ENCODE results near the gene CHL1.
"Not testable (repeated sequence)": the region's sequence is repeated elsewhere in the genome, so short reads cannot be mapped to it uniquely, and the experiment has no call there.

CHL1 gene

DNA sequence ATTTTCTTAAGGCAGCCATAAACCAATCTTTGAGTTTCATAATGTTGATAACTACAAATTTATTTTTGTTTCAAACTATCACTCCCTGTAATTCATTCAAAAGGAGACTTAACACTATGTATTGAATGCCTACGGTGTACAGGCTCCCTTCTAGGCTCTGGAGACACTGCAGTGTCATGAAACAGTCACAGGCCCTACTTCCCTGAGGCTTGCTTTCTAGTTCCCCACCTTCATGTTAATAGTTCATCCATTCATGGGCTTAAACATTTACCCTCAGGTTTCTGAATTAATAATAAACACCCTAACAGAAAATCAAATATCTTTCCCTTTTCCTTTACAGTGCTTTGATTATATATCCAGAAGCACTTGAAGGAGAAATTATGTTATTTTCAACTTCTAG, 168.7 kb downstream of the CHL1 start:
- no peak for DNase-seq (ENCODE audit: low read depth)
- H3K4me3 ChIP-seq (ENCODE audit: low read depth, low read length) = no peak overlapping the region

DNA sequence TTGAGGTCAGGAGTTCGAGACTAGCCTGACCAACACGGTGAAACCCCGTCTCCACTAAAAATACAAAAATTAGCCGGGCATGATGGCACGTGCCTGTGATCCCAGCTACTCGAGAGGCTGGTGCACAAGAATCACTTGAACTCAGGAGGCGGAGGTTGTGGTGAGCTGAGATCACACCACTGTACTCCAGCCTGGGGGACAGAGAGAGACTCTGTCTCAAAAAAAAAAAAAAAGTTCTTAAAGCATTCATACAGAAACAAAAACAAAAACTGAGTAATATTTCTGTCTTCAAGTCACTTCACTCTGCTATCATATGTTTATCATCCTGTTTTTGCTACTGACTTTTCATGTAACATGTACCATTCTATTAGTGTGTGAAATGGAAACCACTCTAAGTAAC, 169.7 kb downstream of the CHL1 start:
- DNase-seq (ENCODE audit: low read depth) = not testable (repeated sequence)

DNA sequence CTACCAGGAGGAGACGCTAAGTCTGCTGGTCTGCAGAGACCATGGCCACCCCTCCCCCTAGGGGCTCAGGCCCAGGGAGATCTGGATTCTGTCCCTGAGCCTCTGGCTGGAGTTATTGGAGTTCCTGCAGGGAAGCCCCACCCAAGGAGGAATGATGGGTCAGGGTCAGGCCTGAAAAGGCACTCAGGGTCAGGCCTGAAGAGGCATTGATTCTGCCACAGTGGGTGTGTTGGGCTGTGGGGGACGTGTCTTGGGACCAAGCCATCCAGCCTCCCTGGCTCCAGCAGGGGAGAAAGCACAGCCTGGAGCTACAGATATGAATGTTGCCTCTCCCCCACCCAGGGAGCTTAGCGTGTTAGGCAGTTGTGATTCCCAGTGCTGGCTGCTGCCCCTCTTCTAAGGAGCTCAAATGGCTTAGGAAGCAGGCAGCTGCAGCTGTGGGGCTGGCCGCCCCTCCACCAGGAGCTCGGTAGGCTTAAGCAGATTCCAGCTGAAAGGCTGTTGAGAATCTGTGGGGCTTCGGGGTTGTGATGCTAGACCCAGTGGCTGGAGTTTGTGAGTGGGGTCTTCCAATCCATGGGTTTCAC, 176.7 kb downstream of the CHL1 start:
- no peak for DNase-seq (ENCODE audit: low read depth)
- H3K4me3 ChIP-seq (ENCODE audit: low read depth, low read length) = no peak overlapping the region

More for the DNA sequence above, 169.7 kb downstream of the CHL1 start:
- not testable (repeated sequence) for H3K4me3 ChIP-seq (ENCODE audit: low read depth, low read length)

DNA sequence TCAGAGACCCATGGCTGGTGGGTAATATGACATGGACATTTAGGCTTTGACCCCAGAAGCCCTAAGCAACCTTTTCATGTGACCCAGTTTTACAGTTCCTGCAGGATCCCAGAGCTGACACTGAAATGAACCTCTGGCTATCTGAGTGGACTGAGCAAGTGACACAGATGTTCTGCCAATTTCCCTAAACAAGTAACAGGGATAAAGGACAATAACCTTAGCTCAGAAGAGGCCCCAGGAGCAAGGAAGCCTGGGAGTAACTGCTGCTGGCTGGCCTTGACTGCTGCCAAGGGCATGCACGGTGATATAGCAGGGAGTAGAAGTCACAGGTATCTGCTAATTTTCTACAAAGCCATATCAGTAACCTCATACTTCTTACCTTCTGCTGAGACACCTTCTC, 177.9 kb downstream of the CHL1 start:
- DNase-seq (ENCODE audit: low read depth) = no peak
- no peak overlapping the region for H3K4me3 ChIP-seq (ENCODE audit: low read depth, low read length)

DNA sequence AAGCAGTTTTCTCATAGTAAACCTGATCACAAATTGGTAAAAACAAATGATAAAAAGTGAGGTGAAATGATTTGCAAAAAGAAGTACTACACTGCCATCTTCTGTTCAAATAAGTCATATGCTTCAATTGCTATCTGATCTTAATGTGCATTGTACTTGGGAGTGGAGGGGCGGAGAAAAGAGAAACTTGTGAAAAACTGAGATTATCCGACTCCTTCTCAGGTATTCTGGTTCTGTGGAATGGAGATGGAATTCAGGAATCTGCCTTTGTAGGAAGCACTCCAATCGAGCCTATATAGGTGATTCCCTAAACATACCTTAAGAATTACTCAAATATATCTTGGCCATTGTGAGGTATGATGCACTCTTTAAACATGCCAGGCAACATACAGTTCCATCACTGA, 180.6 kb downstream of the CHL1 start:
- no peak for DNase-seq (ENCODE audit: low read depth)
- H3K4me3 ChIP-seq (ENCODE audit: low read depth, low read length) = no peak overlapping the region

DNA sequence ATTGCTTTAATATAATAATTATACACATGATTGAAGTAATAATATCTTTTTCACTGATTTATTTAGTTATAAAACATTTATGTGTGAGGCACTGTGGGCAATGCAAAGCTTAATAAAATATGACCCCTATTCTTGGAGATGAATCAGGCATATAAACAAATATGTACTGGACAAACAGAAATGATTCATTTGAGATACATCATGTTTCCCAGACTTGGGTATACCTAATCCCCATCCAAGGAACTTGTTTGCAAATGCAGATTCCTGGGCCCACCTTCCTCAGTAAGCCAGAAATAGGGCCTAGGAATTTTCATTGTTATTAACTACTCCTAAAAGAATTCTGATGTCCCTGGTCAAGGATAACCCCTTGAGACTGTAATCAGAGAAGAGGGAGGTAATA, 184.2 kb downstream of the CHL1 start:
- H3K4me3 ChIP-seq (ENCODE audit: low read depth, low read length) = no peak overlapping the region
- no peak for DNase-seq (ENCODE audit: low read depth)

DNA sequence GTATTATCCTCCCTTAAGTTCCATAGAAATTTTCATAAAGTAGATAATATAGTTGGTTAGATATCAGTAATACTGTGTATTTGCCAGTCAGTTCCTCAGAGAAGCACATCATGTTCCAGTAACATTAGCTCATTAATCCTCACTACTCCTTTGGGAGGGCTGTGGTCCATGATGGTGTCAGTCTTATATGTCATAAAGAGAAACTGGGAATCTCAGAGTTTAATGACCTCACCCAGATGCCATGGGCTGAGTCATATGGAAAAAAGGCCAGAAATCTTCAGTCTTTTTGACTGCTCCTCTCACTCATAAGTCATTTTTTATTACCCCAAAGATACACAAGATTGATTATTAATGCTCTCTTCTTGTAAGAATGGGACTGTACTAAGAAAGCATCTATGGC, 188.6 kb downstream of the CHL1 start:
- H3K4me3 ChIP-seq (ENCODE audit: low read depth, low read length) = no peak overlapping the region
- DNase-seq (ENCODE audit: low read depth) = peak; percentile 95

DNA sequence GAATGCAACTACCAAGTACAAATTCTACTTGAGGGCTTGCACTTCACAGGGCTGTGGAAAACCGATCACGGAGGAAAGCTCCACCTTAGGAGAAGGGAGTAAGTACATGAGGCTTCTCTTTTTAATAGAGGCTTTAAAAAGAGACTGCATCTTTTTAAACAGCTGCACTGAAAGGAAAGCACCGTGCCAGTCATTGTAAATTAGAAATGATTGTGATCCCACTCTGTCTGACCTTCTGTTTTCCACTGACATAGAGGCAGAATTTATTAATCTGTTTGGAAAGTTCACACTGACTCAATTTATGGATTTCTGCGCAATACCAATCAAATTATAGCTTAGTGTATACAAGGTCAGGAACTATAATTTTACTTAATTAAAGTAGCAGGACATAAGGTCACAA, 198.2 kb downstream of the CHL1 start:
- no peak for DNase-seq (ENCODE audit: low read depth)
- no peak overlapping the region for H3K4me3 ChIP-seq (ENCODE audit: low read depth, low read length)

DNA sequence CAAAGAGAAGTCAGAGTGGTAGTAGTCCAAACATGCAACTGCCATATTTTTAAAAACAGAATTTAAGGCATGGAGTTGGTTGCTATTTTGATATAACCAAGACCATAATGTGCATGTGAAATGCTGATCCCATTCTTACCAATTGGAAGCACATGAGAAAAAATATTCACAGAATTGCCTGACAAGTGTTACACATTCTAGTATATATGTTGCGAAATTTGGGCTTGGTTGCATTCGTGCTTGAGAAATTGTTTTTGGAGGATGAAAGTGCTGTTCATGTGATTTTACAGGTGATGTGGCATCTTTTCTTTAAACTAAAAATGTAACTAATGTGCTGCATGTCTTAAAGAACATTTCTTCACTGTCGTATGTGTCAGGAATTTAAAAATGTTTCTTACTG, 199.7 kb downstream of the CHL1 start:
- no peak for DNase-seq (ENCODE audit: low read depth)

DNA sequence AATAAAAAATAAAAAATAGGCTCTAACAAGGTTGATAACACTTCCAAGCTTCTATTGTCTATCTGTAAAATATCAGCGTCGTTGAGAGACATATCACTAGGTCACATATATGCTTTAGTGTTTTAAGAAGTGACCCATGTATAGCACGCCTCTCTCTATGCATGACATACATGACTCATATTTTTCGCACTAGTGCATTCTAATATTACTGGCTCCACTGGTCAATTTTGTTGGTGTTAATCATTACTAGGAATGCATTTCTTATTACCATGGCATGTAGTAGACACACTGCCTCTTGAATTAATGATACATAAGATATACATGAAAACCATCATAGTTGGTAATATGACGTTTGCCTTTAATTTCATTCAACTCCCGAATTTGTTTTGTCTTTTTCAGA, 203.1 kb downstream of the CHL1 start:
- no peak for DNase-seq (ENCODE audit: low read depth)
- H3K4me3 ChIP-seq (ENCODE audit: low read depth, low read length) = no peak overlapping the region

More for the DNA sequence above, 199.7 kb downstream of the CHL1 start:
- H3K4me3 ChIP-seq (ENCODE audit: low read depth, low read length) = no peak overlapping the region

DNA sequence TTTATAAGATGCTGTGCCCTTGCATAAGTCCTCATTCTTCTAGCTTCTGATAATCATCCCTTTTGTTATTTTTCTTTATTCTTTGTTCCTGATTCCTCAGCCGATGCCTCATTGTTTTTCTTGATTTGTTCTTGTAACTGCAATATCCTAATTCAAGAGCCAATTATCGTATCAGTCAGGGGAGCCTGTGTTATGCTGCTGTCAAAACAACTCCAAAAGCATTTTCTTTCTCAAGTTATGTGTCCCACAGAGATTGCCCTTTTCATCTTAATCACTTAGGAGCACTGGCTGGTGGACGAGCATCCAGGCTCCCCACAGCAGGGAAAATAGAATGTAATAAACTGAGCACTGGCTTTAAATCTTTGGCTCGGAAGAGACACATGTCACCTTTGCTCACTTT, 207.3 kb downstream of the CHL1 start:
- no peak for DNase-seq (ENCODE audit: low read depth)

DNA sequence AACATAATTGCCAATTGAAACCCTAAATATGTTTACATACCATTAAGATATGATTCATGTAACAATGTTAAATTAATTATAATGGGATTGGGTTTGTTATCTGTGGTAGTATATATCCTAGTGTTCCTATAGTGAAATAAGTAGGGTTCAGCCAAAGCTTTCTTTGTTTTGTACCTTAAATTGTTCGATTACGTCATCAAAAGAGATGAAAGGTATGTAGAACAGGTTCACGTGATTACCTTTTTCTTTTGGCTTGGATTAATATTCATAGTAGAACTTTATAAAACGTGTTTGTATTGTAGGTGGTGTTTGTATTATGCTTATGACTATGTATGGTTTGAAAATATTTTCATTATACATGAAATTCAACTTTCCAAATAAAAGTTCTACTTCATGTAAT, 212.4 kb downstream of the CHL1 start:
- DNase-seq (ENCODE audit: low read depth) = no peak

More for the DNA sequence above, 207.3 kb downstream of the CHL1 start:
- no peak overlapping the region for H3K4me3 ChIP-seq (ENCODE audit: low read depth, low read length)

DNA sequence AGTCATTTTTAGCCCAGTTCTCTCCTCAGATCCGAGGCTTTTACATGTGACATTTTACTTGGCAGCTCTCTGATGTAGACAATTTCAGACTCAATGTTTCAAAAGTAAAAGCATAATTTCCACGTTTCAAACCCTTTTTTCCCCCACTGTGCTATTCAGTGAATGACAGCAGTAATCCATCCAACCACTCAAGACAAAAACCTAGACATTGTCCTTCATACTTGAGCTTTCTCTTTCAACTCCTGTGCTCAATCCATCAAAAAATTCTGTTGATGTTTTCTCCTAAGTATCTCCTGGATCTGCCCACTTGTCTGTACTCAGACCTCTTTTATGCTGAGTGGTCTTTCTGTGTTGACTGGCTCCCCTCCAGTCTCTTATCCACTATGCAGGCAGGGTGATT, 214.7 kb downstream of the CHL1 start:
- H3K4me3 ChIP-seq (ENCODE audit: low read depth, low read length) = no peak overlapping the region
- DNase-seq (ENCODE audit: low read depth) = no peak

More for the DNA sequence above, 212.4 kb downstream of the CHL1 start:
- H3K4me3 ChIP-seq (ENCODE audit: low read depth, low read length) = no peak overlapping the region

DNA sequence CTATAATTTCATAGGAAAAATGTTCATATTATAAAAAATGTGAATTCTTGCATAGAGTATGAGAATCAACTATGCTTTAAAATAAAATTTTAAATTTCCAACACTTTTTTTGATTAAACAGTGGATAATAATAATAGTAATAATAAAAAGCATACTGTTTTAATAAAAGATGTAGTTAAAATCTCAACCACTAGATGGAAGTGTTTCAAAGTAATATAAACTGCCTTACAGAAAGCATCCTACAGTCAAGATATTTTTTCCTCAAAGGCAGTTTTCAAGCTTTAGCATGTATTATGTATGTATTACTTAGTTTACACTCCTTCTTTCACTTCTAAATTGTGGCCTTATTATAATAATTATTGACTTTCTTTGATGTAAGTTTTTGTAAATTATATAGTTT, 217.5 kb downstream of the CHL1 start:
- DNase-seq (ENCODE audit: low read depth) = no peak
- no peak overlapping the region for H3K4me3 ChIP-seq (ENCODE audit: low read depth, low read length)

DNA sequence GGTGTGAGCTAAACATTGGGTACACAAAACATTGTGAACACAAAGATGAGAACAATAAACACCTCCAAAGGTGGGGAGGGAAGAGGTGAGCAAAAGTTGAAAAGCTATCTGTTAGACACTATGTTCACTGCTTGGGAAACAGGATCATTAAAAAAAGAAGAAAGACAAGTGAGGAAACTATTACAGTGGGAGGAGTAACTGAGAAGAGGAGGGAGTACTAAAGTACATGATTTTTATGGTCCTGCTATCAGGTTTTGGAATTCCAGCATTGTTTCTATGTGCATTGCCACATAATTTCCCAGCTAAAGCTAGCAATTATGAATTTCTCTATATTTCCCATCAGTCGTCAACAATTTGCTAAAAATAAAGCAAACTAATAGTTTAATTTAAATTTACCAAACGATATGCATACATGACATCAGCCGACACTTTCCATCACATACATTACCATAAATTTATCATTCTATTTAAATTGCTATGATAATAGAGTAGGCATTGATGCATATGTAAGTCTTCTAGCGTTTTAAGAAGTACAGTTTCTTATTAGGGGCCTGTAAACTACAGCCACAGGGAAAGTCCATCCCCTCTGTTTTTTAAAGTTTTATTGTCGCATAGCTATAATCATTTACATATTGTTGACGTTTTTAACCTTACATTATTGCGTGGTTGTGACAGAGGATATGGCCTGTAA, 221.8 kb downstream of the CHL1 start:
- no peak for DNase-seq (ENCODE audit: low read depth)
- no peak overlapping the region for H3K4me3 ChIP-seq (ENCODE audit: low read depth, low read length)

DNA sequence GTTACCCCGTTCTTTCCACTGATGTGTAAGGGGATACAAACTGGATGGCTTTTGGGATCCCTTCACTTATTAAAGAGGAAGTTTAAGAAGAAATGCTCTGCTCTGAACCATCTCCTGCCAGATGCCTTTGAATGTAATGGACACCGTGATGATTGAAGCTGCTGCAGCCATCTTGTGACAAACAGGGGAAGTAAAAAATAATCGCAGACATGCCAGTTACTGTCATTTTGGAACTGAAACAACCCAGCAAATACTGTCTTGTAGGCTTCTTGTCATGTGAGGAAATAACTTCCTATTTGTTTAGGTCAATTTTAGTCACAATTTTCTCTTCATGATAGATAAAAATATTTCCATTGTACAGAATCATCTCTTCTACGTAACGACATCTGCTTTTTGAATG, 224.0 kb downstream of the CHL1 start:
- DNase-seq (ENCODE audit: low read depth) = no peak
- H3K4me3 ChIP-seq (ENCODE audit: low read depth, low read length) = no peak overlapping the region

DNA sequence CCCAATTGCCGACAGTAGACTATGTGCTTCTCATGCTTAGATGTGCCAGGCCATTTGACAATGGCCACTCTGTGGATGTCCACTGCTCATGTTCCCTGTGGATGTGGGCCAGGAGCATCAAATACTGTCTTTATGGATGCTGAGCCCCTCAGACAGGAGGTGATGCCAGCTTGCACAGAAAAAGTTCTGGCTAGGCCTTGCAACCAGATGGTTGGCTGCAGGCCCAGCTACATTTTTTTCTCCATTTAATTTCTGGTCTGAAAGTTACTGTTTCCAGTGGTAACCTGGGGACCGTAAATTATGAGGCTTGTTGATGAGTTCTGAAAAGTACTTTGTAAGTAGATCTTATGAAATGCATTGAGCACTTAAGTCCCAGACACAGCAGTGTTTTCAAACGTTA, 228.5 kb downstream of the CHL1 start:
- H3K4me3 ChIP-seq (ENCODE audit: low read depth, low read length) = no peak overlapping the region
- DNase-seq (ENCODE audit: low read depth) = no peak

DNA sequence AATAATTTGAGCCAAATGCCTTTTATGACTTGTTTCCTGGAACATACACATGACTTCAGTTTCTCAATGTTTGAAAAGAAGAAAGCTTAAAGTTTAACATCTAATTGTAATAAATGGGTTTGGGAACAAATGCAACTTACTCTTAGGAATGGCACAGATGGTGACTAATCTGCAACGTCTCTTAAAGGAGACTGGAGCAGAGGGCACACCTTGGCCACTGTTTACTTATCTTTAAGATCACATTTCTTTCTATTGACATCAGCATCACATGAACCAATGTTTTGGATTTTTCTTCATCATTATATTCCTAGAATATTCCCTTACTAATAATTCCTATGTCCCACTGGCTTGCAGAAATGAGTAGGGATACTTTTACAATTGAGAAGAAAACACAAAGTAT, 229.5 kb downstream of the CHL1 start:
- DNase-seq (ENCODE audit: low read depth) = no peak
- no peak overlapping the region for H3K4me3 ChIP-seq (ENCODE audit: low read depth, low read length)

DNA sequence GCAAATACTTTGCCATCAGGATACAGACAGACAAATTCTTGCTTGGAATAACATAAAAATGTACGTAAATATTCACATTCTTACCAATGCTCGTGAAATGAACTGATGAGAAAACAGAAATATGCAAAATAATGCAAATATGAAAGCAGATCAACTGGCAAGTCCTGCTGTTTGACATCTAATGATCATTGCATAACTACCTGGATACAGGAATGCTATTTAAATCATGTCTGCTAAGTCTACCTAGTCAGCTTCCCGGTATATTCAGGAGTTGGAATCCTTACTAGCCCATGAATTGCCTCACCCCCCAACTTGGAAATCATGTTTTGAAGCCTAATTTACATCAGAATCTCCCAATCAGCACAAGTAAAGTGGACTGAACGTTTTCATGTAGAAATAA, 230.6 kb downstream of the CHL1 start:
- no peak for DNase-seq (ENCODE audit: low read depth)
- H3K4me3 ChIP-seq (ENCODE audit: low read depth, low read length) = no peak overlapping the region

DNA sequence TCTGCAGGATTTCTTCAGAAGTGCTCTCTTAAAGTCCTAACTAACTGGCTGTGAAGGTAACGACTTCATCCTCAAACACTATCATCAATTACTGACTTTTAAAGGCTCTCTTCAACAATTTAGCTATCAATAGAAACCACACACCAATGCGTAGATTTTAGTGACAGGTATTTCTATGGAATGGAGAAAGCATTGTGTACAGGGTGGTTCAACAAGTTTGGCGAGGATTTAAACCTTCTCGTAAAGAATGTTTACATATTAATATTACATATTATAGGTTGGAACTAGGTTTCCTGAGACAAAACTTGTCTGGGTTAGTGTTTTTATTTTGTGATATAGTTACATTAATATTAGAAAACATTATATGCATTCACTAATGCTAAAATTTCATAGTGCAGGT, 233.6 kb downstream of the CHL1 start:
- H3K4me3 ChIP-seq (ENCODE audit: low read depth, low read length) = no peak overlapping the region
- DNase-seq (ENCODE audit: low read depth) = no peak

DNA sequence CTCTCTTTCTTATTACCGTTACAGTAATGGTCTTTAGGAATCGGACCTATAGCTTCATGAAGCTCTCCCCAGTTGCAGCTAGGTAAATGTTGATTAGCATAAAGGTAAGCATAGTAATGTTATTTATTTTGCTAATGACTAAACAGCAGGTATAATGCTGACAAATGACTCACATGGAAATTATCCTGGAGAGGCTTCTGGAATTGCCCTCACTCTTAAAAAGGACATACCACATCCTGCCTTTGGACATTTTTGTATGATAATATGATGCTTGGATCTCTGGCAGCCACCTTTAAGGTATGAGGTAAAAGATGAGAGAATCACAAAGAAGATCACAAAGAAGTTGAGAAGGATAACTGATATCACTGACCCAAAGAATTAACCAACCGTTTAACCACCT, 238.6 kb downstream of the CHL1 start:
- H3K4me3 ChIP-seq (ENCODE audit: low read depth, low read length) = no peak overlapping the region
- DNase-seq (ENCODE audit: low read depth) = no peak

DNA sequence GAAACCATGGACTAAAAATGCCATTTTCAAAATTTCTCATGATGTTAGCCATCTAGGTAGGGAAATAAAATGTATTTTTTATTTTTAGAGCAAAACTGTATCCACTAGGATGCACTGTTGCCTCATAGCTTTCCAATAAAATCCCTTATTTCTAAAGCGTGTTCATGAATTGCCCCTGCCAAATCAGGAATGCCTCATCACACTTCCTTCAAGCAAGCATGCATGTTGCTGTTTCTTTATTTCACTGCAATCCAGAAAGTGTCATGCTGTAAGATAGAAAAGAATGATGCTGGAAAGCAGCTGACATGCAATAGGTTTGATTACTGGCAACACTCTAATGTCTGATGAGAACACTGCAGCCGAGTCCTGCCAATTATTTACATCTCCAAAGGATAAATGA, 239.5 kb downstream of the CHL1 start:
- no peak for DNase-seq (ENCODE audit: low read depth)
- H3K4me3 ChIP-seq (ENCODE audit: low read depth, low read length) = no peak overlapping the region

All from skeletal muscle cell (primary cell).